BJ (cell line): ENCODE data around the gene TMTC4. TPM values are rescaled to one million over a fixed set of nuclear protein-coding genes. Genes with fewer than 3 reads are reported as not detected.

ENCODE experiments used
- CTCF ChIA-PET: fragments of 350-600 bp; formaldehyde crosslinking; extraction: SDS; loops from one replicate; lab custom pipeline; 2021; ENCODE audit warnings: antibody characterized with exemption, inconsistent platforms; lab: Yijun Ruan, JAX
- POLR2A ChIA-PET: fragments of 300-600 bp; sonication (Branson Sonifier 250); formaldehyde crosslinking; extraction: SDS; loops from one replicate; lab custom pipeline; 2021; ENCODE audit warnings: antibody characterized with exemption; lab: Charles Lee
- DNase-seq: peaks from one replicate; pipeline ENCODE4 v3.0.0-alpha.2; 2011; ENCODE audit warnings: low read depth
- H3K27me3 ChIP-seq: 2 replicates; pipeline ENCODE4 v1.6.0; 2011; ENCODE audit warnings: low read length; ENCODE audit not compliant: control insufficient read depth, insufficient read depth
- H3K36me3 ChIP-seq: 2 replicates; pipeline ENCODE4 v1.5.1; 2011; ENCODE audit warnings: low read length; ENCODE audit not compliant: control insufficient read depth, insufficient read depth
- H3K4me3 ChIP-seq: 2 replicates; pipeline ENCODE4 v1.5.1; 2011; ENCODE audit warnings: low read depth, mild to moderate bottlenecking, control low read depth, low read length
- polyA plus RNA-seq: library from polyadenylated mRNA; depleted of rRNA; stranded (reverse); fragments of >200 nt; gene quantifications from 2 replicates; pipeline ENCODE4 v1.2.3, GENCODE V29; 2011; rRNA removed
- TF ChIP-seq, protein P1 (sequence below): IDR thresholded peaks from 2 replicates; pipeline ENCODE4 v1.5.1; 2011; ENCODE audit warnings: low read depth, mild to moderate bottlenecking, control low read depth, inconsistent platforms, low read length, moderate library complexity; ENCODE audit not compliant: insufficient read depth

The TMTC4 gene
- polyA plus RNA-seq, 1 experiment: 10.9 TPM

DNA sequence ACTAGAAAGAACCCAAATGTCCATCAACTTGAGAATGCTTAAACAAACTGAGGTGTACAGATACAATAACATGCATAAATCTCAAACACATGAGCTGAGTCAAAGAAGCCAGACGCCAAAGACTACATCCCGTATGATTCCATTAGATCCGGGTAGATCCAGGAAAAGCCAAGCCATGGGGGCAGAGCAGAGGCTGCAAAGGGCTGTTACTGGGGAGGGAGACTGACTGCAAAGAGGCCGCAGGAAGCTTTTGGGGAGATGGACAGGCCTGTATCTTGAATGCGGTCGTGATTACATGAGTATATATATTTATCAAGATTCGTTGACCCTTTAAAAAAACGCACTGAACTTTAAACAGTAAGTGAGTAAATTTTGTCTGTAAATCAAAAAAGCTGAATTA lies 114.7 kb downstream of the TMTC4 start:
- H3K4me3 ChIP-seq: no peak overlapping the region
- CTCF ChIA-PET: interaction anchor here (1.0 to 4.4 kb wide), 2 partner anchors 9 to 13 kb away, joined by 3 to 26 read pairs; no protein-coding TSS in a partner anchor
- no peak for DNase-seq
- no peaks in the 10 kb centered on the region for H3K36me3 ChIP-seq
- POLR2A ChIA-PET: no interaction called here
- TF ChIP-seq, protein P1, sequence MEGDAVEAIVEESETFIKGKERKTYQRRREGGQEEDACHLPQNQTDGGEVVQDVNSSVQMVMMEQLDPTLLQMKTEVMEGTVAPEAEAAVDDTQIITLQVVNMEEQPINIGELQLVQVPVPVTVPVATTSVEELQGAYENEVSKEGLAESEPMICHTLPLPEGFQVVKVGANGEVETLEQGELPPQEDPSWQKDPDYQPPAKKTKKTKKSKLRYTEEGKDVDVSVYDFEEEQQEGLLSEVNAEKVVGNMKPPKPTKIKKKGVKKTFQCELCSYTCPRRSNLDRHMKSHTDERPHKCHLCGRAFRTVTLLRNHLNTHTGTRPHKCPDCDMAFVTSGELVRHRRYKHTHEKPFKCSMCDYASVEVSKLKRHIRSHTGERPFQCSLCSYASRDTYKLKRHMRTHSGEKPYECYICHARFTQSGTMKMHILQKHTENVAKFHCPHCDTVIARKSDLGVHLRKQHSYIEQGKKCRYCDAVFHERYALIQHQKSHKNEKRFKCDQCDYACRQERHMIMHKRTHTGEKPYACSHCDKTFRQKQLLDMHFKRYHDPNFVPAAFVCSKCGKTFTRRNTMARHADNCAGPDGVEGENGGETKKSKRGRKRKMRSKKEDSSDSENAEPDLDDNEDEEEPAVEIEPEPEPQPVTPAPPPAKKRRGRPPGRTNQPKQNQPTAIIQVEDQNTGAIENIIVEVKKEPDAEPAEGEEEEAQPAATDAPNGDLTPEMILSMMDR: no peak
- no peaks in the 10 kb centered on the region for H3K27me3 ChIP-seq

Other genes starting within 250 kb of the TMTC4 start
- 7.0 and 8.5 TPM in 2 replicates for gene GGACT, start 86.0 kb downstream of the TMTC4 start, polyA plus RNA-seq